Measurements from ENCODE around the gene CHRM1.

Gene CHRM1

GRCh38 chr11:62959422-62959980 is 38.3 kb upstream of the CHRM1 start:
- Histone ChIP-seq H3K36me3 (replicated peaks in 1 of 2; ENCODE audit: control insufficient read depth in 2 of 2, insufficient read depth in 2 of 2, low read length in 2 of 2) (no peaks in the 10 kb centered on the region), H2BK120ac (ENCODE audit: low read depth, low read length) (no peak overlapping the region), H3K79me1 (ENCODE audit: low read depth, low read length) (no peaks in the 10 kb centered on the region), H3K27ac (replicated peaks; ENCODE audit: low read length) (no peak overlapping the region), H3K18ac (ENCODE audit: low read length) (peak overlapping the region; percentile 60), H3K4ac (ENCODE audit: low read length) (no peak overlapping the region), H2AFZ (ENCODE audit: low read length) (no peak overlapping the region), H3K14ac (ENCODE audit: low read length) (no peak overlapping the region), H3K9me3 (replicated peaks in 1 of 2; ENCODE audit: control insufficient read depth in 2 of 2, insufficient read depth in 1 of 2, low read depth in 1 of 2, low read length in 2 of 2) (no peaks in the 10 kb centered on the region), H3K9ac (ENCODE audit: low read depth, low read length, poor library complexity) (peak overlapping the region; percentile 50), H3K4me1 (ENCODE audit: control insufficient read depth in 2 of 2, insufficient read depth in 1 of 2, low read depth in 1 of 2, low read length in 2 of 2) (peaks cover 0 to 7% of the 10 kb centered on the region in 2 donors), H4K91ac (ENCODE audit: low read depth, low read length, poor library complexity) (no peak overlapping the region), H2AK5ac (ENCODE audit: low read depth, low read length) (no peak overlapping the region), H4K8ac (ENCODE audit: low read depth, low read length) (peak overlapping the region; percentile 23), H3K4me2 (ENCODE audit: insufficient read depth, low read length, poor library complexity, severe bottlenecking) (no peak overlapping the region), H2BK5ac (ENCODE audit: low read length) (no peak overlapping the region), H2BK12ac (ENCODE audit: low read length) (no peak overlapping the region), H3K23ac (ENCODE audit: low read depth, low read length, poor library complexity) (peak overlapping the region; percentile 35), H3K27me3 (ENCODE audit: control insufficient read depth in 3 of 3, insufficient read depth in 3 of 3, low read depth in 1 of 3, low read length in 3 of 3) (no peaks in the 10 kb centered on the region), H3K4me3 (ENCODE audit: low read length in 2 of 2) (no peak overlapping the region), H2BK15ac (ENCODE audit: low read length) (peak overlapping the region; percentile 58)
- no peak for DNase-seq (ENCODE audit: low spot score)
- WGBS, 2 donors (ENCODE audit: extremely low coverage in 2 of 2, insufficient read length in 2 of 2, insufficient replicate concordance in 1 of 2) = no CpG with 5 or more reads among the region's 1 CpG

- no peak overlapping the region for H3K27ac ChIP-seq (replicated peaks; ENCODE audit: low read length)
- no peak for DNase-seq (ENCODE audit: low spot score)
- WGBS, 2 donors (ENCODE audit: extremely low coverage in 2 of 2, insufficient read length in 2 of 2, insufficient replicate concordance in 1 of 2) = no CpG with 5 or more reads among the region's 11 CpGs
Measured at GRCh38 chr11:62958547-62959421, 37.6 kb upstream of the CHRM1 start.

GRCh38 chr11:62957147-62957546 is 36.0 kb upstream of the CHRM1 start:
- no peak overlapping the region for H4K91ac ChIP-seq (ENCODE audit: low read depth, low read length, poor library complexity)
- no peak overlapping the region for H2BK5ac ChIP-seq (ENCODE audit: low read length)
- WGBS, 2 donors (ENCODE audit: extremely low coverage in 2 of 2, insufficient read length in 2 of 2, insufficient replicate concordance in 1 of 2) = no CpG with 5 or more reads among the region's 2 CpGs
- peaks cover 0 to 7% of the 10 kb centered on the region in 2 donors for H3K4me1 ChIP-seq (ENCODE audit: control insufficient read depth in 2 of 2, insufficient read depth in 1 of 2, low read depth in 1 of 2, low read length in 2 of 2)
- no peak overlapping the region for H3K9ac ChIP-seq (ENCODE audit: low read depth, low read length, poor library complexity)
- no peak overlapping the region for H2AFZ ChIP-seq (ENCODE audit: low read length)
- H3K4me3 ChIP-seq (ENCODE audit: low read length in 2 of 2) = no peak overlapping the region
- H4K8ac ChIP-seq (ENCODE audit: low read depth, low read length) = no peak overlapping the region
- no peak overlapping the region for H3K4ac ChIP-seq (ENCODE audit: low read length)
- no peak overlapping the region for H2BK15ac ChIP-seq (ENCODE audit: low read length)
- H2AK5ac ChIP-seq (ENCODE audit: low read depth, low read length) = no peak overlapping the region
- no peak for DNase-seq (ENCODE audit: low spot score)
- H3K9me3 ChIP-seq (replicated peaks in 1 of 2; ENCODE audit: control insufficient read depth in 2 of 2, insufficient read depth in 1 of 2, low read depth in 1 of 2, low read length in 2 of 2) = no peaks in the 10 kb centered on the region
- H2BK12ac ChIP-seq (ENCODE audit: low read length) = no peak overlapping the region
- H3K79me1 ChIP-seq (ENCODE audit: low read depth, low read length) = peaks cover under 1% of the 10 kb centered on the region
- H3K27me3 ChIP-seq (ENCODE audit: control insufficient read depth in 3 of 3, insufficient read depth in 3 of 3, low read depth in 1 of 3, low read length in 3 of 3) = no peaks in the 10 kb centered on the region
- H3K36me3 ChIP-seq (replicated peaks in 1 of 2; ENCODE audit: control insufficient read depth in 2 of 2, insufficient read depth in 2 of 2, low read length in 2 of 2) = no peaks in the 10 kb centered on the region
- H3K14ac ChIP-seq (ENCODE audit: low read length) = no peak overlapping the region
- H2BK120ac ChIP-seq (ENCODE audit: low read depth, low read length) = no peak overlapping the region
- no peak overlapping the region for H3K27ac ChIP-seq (replicated peaks; ENCODE audit: low read length)
- H3K4me2 ChIP-seq (ENCODE audit: insufficient read depth, low read length, poor library complexity, severe bottlenecking) = no peak overlapping the region
- H3K18ac ChIP-seq (ENCODE audit: low read length) = no peak overlapping the region
- no peak overlapping the region for H3K23ac ChIP-seq (ENCODE audit: low read depth, low read length, poor library complexity)

More at GRCh38 chr11:62958547-62959421, 37.6 kb upstream of the CHRM1 start:
- H3K4me1 ChIP-seq (ENCODE audit: control insufficient read depth in 2 of 2, insufficient read depth in 1 of 2, low read depth in 1 of 2, low read length in 2 of 2) = peaks cover 0 to 7% of the 10 kb centered on the region in 2 donors
- no peak overlapping the region for H2BK120ac ChIP-seq (ENCODE audit: low read depth, low read length)
- no peak overlapping the region for H2AFZ ChIP-seq (ENCODE audit: low read length)
- H3K4me3 ChIP-seq (ENCODE audit: low read length in 2 of 2) = no peak overlapping the region
- H3K9me3 ChIP-seq (replicated peaks in 1 of 2; ENCODE audit: control insufficient read depth in 2 of 2, insufficient read depth in 1 of 2, low read depth in 1 of 2, low read length in 2 of 2) = no peaks in the 10 kb centered on the region
- no peak overlapping the region for H4K91ac ChIP-seq (ENCODE audit: low read depth, low read length, poor library complexity)
- no peaks in the 10 kb centered on the region for H3K36me3 ChIP-seq (replicated peaks in 1 of 2; ENCODE audit: control insufficient read depth in 2 of 2, insufficient read depth in 2 of 2, low read length in 2 of 2)
- H3K27me3 ChIP-seq (ENCODE audit: control insufficient read depth in 3 of 3, insufficient read depth in 3 of 3, low read depth in 1 of 3, low read length in 3 of 3) = no peaks in the 10 kb centered on the region
- no peak overlapping the region for H2AK5ac ChIP-seq (ENCODE audit: low read depth, low read length)
- H2BK12ac ChIP-seq (ENCODE audit: low read length) = no peak overlapping the region
- peak overlapping the region; percentile 23 for H4K8ac ChIP-seq (ENCODE audit: low read depth, low read length)
- no peak overlapping the region for H3K4ac ChIP-seq (ENCODE audit: low read length)
- no peaks in the 10 kb centered on the region for H3K79me1 ChIP-seq (ENCODE audit: low read depth, low read length)
- H3K4me2 ChIP-seq (ENCODE audit: insufficient read depth, low read length, poor library complexity, severe bottlenecking) = no peak overlapping the region
- H3K9ac ChIP-seq (ENCODE audit: low read depth, low read length, poor library complexity) = no peak overlapping the region
- H2BK5ac ChIP-seq (ENCODE audit: low read length) = no peak overlapping the region
- peak overlapping the region; percentile 6 for H2BK15ac ChIP-seq (ENCODE audit: low read length)
- peak overlapping the region; percentile 60 for H3K18ac ChIP-seq (ENCODE audit: low read length)
- H3K23ac ChIP-seq (ENCODE audit: low read depth, low read length, poor library complexity) = peak overlapping the region; percentile 35
- H3K14ac ChIP-seq (ENCODE audit: low read length) = no peak overlapping the region

GRCh38 chr11:62954478-62954877 is 33.3 kb upstream of the CHRM1 start:
- Histone ChIP-seq H2AFZ (ENCODE audit: low read length) (peak overlapping the region; percentile 19), H3K4me1 (ENCODE audit: control insufficient read depth in 2 of 2, insufficient read depth in 1 of 2, low read depth in 1 of 2, low read length in 2 of 2) (peaks cover 0 to 4% of the 10 kb centered on the region in 2 donors), H3K36me3 (replicated peaks in 1 of 2; ENCODE audit: control insufficient read depth in 2 of 2, insufficient read depth in 2 of 2, low read length in 2 of 2) (no peaks in the 10 kb centered on the region), H3K4me3 (ENCODE audit: low read length in 2 of 2) (no peak overlapping the region), H3K79me1 (ENCODE audit: low read depth, low read length) (peaks cover 2% of the 10 kb centered on the region), H3K4me2 (ENCODE audit: insufficient read depth, low read length, poor library complexity, severe bottlenecking) (no peak overlapping the region), H2BK15ac (ENCODE audit: low read length) (no peak overlapping the region), H3K9ac (ENCODE audit: low read depth, low read length, poor library complexity) (no peak overlapping the region), H2BK120ac (ENCODE audit: low read depth, low read length) (no peak overlapping the region), H3K9me3 (replicated peaks in 1 of 2; ENCODE audit: control insufficient read depth in 2 of 2, insufficient read depth in 1 of 2, low read depth in 1 of 2, low read length in 2 of 2) (no peaks in the 10 kb centered on the region), H3K23ac (ENCODE audit: low read depth, low read length, poor library complexity) (no peak overlapping the region), H2BK12ac (ENCODE audit: low read length) (no peak overlapping the region), H2AK5ac (ENCODE audit: low read depth, low read length) (no peak overlapping the region), H3K4ac (ENCODE audit: low read length) (no peak overlapping the region), H3K18ac (ENCODE audit: low read length) (no peak overlapping the region), H3K27me3 (ENCODE audit: control insufficient read depth in 3 of 3, insufficient read depth in 3 of 3, low read depth in 1 of 3, low read length in 3 of 3) (no peaks in the 10 kb centered on the region), H4K8ac (ENCODE audit: low read depth, low read length) (no peak overlapping the region), H2BK5ac (ENCODE audit: low read length) (no peak overlapping the region), H3K27ac (replicated peaks; ENCODE audit: low read length) (no peak overlapping the region), H4K91ac (ENCODE audit: low read depth, low read length, poor library complexity) (no peak overlapping the region), H3K14ac (ENCODE audit: low read length) (no peak overlapping the region)
- no peak for DNase-seq (ENCODE audit: low spot score)
- WGBS, 2 donors (ENCODE audit: extremely low coverage in 2 of 2, insufficient read length in 2 of 2, insufficient replicate concordance in 1 of 2) = no CpG with 5 or more reads among the region's 5 CpGs

Data from neuronal stem cell (in vitro differentiated cells).